ENCODE results near the gene GYPE. TPM values are rescaled to one million over a fixed set of nuclear protein-coding genes. Genes with fewer than 3 reads are reported as not detected.
"Not testable (repeated sequence)": the region's sequence is repeated elsewhere in the genome, so short reads cannot be mapped to it uniquely, and the experiment has no call there.

Gene GYPE
- total RNA-seq, 1 donor from 2014 or later: not detected

GRCh38 chr4:143829239-143829620 lies 76.1 kb downstream of the GYPE start:
- H3K4me1 Mint-ChIP-seq (ENCODE audit: low read depth, unreplicated experiment); H3K27ac Mint-ChIP-seq (ENCODE audit: unreplicated experiment); FAIRE-seq; H3K4me3 Mint-ChIP-seq (ENCODE audit: unreplicated experiment); H3K27ac ChIP-seq (ENCODE audit: low read depth, low read length); H3K9ac ChIP-seq (ENCODE audit: low read length); H2AFZ ChIP-seq (ENCODE audit: low read depth, low read length); H3K36me3 ChIP-seq (ENCODE audit: insufficient read depth, low read length); H3K79me2 ChIP-seq (ENCODE audit: insufficient read depth, low read length); H3K27me3 ChIP-seq (ENCODE audit: insufficient read depth, low read length); H3K4me3 ChIP-seq (ENCODE audit: insufficient read depth, low read depth, low read length); H3K4me1 ChIP-seq (ENCODE audit: insufficient read depth, low read length); H3K36me3 Mint-ChIP-seq (ENCODE audit: low read depth, unreplicated experiment); H3K27me3 Mint-ChIP-seq (ENCODE audit: low read depth, unreplicated experiment); H3K9me3 ChIP-seq (ENCODE audit: insufficient read depth, low read depth, low read length); H4K20me1 ChIP-seq (ENCODE audit: insufficient read depth, low read length); DNase-seq (ENCODE audit: low read depth); H3K4me2 ChIP-seq (ENCODE audit: low read length): not testable (repeated sequence)
- peaks cover 14% of the 10 kb centered on the region for H3K9me3 Mint-ChIP-seq (ENCODE audit: unreplicated experiment)

Other genes with a start within 250 kb of the GYPE start
- gene FREM3, start 204.9 kb downstream of the GYPE start, total RNA-seq: not detected in 2 replicates
- not detected in 2 replicates for gene GYPB, start 113.8 kb upstream of the GYPE start, total RNA-seq
- not detected in 2 replicates for gene GYPA, start 235.2 kb upstream of the GYPE start, total RNA-seq

All from astrocyte (in vitro differentiated cells and primary cell).